Measurements from ENCODE around the gene LGR6.
"Not testable (repeated sequence)": the region's sequence is repeated elsewhere in the genome, so short reads cannot be mapped to it uniquely, and the experiment has no call there.

DNA sequence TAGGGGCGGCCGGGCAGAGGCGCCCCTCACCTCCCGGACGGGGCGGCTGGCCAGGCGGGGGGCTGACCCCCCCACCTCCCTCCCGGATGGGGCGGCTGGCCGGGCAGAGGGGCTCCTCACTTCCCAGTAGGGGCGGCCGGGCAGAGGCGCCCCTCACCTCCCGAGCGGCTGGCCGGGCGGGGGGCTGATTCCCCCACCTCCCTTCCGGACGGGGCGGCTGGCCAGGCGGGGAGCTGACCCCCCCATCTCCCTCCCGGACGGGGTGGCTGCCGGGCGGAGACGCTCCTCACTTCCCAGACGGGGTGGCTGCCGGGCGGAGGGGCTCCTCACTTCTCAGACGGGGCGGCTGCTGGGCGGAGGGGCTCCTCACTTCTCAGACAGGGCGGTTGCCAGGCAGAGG is 2.2 kb upstream of the LGR6 start:
- TF ChIP-seq, protein P1, sequence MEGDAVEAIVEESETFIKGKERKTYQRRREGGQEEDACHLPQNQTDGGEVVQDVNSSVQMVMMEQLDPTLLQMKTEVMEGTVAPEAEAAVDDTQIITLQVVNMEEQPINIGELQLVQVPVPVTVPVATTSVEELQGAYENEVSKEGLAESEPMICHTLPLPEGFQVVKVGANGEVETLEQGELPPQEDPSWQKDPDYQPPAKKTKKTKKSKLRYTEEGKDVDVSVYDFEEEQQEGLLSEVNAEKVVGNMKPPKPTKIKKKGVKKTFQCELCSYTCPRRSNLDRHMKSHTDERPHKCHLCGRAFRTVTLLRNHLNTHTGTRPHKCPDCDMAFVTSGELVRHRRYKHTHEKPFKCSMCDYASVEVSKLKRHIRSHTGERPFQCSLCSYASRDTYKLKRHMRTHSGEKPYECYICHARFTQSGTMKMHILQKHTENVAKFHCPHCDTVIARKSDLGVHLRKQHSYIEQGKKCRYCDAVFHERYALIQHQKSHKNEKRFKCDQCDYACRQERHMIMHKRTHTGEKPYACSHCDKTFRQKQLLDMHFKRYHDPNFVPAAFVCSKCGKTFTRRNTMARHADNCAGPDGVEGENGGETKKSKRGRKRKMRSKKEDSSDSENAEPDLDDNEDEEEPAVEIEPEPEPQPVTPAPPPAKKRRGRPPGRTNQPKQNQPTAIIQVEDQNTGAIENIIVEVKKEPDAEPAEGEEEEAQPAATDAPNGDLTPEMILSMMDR (IDR thresholded peaks at IDR 0.05): not testable (repeated sequence)
- TF ChIP-seq EZH2 (IDR thresholded peaks at IDR 0.05; ENCODE audit: borderline replicate concordance, insufficient read depth, low read depth, low read length, poor library complexity, severe bottlenecking): not testable (repeated sequence)
